GM18526 (cell line): ENCODE measurements around the gene FOXA3.

Experiments
- POLR2A ChIP-seq: IDR thresholded peaks from 3 replicates; pipeline ENCODE4 v1.6.1; 2011; ENCODE audit not compliant: insufficient read length; ENCODE audit errors: extremely low read depth

Gene FOXA3

DNA sequence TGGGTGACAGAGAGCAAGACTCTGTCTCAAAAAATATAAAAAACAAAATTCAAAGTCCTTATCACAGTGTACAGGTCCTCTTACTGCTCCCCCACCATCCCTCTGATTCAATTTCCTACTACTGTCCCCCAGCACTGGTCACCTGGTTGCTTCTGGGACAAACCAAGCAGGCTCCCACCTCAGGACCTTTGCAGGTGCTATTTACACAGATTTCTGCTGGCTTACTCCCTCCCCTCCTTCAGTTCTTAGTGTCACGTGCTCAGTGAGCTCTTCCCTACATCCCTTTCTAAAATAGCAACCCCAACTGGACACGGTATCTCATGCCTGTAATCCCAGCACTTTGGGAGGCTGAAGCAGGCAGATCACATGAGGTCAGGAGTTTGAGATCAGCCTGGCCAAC is 15.8 kb downstream of the FOXA3 start:
- no peak for TF ChIP-seq POLR2A

DNA sequence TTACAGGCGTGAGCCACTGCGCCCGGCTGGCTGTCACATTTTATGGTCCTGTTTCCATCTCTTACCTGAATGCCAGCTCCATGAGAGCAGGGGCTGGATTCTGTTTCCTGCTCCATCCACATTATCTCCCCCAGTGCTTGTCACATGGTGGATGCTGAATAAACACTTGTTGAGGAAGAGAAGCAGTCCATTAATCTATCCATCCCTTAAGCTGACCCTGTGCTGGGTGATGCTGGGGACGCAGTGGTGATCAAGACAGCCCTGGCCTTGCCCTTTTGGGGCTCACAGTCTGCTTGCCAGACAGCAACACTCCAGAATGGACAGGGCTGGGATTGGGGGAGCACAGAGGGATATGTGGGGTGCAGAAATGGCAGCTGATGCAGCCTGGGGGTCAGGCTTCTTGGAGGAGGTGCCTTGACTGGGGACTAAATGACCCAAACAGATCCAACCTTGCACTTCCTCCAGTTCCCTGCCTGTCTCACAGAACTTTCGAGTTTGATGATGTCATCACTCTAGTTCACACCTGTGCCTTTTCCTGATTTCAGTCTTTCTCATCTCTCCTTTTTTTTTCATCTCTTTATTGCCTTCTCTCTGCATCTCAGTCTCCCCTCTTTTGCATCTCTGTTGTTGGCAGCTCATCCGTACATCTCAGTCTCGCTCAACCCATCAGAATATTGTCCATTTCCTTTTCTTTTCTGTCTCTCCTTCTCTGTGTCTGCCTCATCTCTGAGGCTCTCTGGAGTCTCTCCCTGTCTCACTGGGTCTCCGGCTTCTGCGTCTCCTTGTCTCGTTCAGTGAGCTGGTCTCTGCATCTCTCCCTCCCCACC is 17.2 kb downstream of the FOXA3 start:
- no peak for TF ChIP-seq POLR2A

DNA sequence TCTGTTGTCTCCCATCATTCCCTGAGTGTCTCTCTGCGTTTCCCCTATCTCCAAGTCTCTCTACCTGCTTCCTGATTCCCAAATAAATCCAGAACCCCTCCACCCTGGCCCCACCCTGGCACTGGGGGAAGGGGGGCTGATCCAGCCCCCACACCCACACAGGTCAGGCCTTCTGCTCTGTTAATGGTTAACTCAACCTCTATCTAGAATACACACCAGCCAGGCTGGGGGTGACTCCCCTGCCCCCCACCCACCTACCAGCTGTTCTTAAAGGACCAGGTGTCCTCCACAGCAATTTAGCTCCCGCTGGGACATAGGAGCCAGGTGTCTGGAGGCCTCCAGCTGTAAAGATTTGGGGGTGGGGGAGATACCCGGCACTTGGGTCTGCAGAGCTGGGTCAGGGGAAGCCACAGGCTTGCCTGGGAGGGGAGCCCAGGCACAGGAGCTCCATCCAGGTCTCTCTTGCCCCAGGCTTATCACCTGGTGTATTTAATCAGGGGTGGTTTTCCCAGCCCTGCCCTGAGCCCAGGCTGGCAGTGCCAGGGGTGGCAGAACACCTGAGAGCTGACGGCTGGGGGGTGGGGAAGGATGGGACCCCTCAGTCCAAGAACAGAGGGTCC is 17.9 kb downstream of the FOXA3 start:
- TF ChIP-seq POLR2A = no peak

DNA sequence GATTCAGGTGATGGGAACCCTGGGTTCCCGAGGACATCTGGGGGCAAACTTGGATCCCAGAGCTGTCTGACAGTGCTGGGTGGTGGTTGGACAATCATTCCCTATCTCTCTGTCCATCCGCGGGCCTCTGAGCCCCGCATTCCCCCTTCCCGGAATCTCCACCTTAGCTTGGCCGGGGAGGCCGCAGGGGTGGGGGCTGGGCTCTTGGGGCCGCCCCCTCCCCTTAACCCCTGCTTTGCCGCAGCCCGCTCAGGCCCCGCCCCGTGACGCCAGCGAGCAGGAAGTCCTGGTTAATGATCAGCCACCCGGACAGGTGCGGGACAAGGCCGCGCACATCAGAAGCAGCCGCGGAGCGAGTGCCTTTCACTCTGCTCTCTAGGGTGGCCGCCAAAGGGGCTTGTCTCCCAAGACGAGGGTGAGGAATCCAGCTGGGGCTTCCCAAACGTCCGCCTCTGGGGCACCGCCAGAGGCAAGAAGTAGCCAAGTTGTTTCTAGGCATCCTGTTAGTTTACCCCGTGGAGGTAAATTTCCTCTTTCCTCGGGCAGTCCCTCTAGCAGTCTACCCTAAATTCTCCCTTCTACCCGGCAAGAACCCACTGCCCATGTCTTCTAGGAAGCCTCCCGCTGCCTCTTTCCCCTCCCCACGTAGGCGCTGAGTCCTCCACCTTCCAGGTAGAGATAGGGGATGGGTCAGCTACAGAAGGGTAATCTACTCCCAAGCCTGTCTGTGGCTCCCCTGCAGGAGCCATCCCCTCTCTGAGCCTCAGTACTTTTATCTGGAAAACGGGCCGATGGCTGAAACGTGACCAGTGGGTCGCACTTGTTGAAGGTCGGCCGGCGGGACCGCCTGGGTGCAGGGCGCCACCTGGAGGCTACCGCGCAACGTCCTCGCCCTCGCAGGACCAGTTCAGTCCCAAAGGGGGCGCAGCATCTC is 18.8 kb downstream of the FOXA3 start:
- peak; percentile 69 for TF ChIP-seq POLR2A

DNA sequence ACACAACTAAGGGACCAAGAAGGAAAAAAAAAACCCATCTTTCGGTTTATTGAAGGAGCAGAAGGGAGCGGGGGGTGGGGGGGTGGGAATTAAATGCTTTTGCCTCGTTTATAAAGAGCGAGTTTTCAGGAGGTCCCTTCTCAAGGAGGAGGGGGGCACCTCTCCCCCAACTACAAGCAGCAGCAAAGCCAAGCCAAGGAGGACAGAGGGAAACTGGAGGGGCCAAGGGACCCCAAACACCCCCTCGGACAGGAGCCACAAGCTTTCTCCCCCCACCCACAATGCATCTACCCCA is 19.4 kb downstream of the FOXA3 start:
- no peak for TF ChIP-seq POLR2A

DNA sequence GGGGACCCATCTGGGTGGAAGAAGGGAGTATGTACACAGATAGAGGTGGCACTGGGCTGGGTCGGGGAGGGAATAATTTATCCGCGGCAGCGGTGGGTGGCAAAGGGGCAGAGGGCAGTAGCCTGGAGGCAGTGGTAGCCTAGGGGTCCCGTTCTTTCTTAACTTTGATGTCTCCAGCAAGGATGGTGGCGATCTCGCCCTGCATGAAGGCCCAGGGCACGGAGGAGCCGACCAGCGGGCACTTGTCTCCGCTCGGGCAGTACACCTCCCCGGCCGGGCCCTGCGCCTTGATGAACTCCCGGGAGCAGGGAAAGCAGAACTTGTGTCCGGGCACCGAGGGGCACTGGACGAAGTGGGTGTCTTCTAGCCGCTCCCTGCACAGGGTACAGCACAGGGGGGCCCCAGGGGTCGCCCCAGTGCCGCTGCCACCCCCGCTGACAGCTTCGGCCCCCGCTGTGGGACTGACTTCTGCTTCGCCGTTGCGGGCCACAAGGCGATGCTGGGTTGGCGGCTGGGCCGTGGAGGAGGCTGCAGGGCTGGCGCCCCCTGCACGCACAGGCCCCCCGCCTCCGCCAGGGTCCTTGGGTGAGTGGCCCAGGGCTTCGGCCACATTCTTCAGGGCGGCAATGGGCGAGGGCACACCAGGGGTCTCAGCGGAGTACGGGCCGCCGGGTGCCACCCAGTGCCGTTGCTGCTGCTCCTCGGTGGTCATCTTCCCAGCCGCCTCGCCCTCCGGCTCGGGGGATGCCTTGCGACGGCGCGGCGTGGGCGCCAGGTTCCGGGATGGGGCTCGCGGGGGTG is 20.0 kb downstream of the FOXA3 start:
- no peak for TF ChIP-seq POLR2A

DNA sequence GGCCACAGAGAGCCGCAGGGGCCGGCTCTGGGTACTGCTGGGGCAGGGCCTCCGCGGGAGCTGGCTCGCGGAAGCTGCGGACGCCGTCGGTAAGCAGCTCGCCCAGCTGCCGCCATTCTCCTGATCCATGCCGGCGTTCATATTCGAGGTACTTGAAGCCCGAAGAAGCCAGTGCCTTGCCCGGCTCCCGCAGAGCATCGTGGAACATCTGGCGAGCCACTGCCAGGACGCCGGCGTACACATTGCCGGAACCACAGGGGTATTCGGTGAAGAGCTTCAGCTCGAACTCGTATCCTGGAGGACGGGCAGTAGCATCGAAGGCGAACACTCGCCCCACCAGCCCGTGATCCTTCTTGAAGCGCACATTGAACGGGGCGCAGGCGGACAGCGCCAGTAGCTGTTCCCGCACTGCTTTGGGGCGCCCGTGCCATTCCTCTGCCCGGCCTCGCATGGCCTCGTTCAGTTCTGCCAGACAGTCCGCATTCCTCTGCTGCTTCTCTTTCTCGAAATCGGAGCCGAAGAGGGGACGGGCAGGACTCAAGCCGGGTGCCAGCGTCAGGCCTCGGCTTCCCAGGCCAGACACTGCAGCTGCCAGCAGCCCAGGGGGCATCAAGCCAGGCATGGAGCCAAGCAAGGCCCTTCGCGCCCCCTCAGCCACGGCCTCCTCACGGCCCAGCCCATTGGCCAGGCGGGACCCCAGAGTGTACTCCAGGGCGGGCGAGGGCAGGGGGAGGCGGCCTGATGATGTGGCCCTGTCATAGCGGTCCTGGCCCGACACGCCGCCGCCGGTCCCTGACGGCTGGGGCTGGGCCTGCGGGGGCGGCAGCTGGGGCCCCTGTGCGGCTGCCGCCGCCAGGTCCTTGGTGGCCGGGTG is 20.8 kb downstream of the FOXA3 start:
- TF ChIP-seq POLR2A = no peak

DNA sequence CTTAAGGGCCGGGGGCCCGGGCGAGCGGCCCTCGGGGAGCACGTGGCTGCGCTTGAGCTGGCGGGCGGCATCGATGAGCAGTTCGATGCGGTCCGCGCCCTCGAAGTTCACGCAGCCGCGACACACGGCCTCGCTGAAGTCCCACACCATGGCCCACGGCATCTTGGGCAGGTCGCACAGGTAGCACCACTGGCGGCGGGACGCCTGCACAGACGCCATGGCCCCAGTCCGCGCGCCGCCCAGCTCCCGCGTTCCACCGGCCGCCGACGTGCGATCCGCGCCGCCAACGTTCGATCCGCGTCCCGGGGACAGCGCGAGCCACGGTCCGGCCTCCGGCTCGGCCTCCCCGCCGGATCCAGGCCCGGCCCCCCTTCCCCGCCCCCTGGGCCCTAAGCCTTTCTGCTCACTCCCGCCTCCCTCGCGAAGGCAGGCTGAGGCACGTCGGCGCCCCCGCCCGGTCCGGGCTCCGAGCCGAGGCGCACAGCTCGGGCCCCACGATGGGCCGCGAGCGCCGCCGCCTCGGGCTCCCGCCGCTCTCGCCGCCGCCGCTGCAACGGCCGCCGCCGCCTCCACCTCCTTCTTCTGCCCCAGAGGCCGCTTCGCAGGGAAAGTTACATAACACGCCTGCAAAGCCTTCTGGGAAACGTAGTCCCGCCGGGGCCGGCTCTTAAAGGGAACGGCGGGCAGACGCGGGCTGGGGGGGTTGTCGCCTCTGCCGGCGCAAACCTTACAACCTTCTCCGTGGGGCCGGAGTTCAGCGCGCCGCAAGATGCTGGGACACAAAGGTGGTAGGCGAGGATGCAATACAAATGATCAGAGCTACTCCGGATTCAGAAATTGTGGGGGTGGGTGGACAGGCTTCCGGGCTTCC is 21.7 kb downstream of the FOXA3 start, which contains the start of gene IRF2BP1:
Gene IRF2BP1, minus strand, starts transcription at position 586 of the 871 bp plus-strand sequence. Its CDS starts 367 bp downstream, at position 219.
- peak; percentile 55 for TF ChIP-seq POLR2A

DNA sequence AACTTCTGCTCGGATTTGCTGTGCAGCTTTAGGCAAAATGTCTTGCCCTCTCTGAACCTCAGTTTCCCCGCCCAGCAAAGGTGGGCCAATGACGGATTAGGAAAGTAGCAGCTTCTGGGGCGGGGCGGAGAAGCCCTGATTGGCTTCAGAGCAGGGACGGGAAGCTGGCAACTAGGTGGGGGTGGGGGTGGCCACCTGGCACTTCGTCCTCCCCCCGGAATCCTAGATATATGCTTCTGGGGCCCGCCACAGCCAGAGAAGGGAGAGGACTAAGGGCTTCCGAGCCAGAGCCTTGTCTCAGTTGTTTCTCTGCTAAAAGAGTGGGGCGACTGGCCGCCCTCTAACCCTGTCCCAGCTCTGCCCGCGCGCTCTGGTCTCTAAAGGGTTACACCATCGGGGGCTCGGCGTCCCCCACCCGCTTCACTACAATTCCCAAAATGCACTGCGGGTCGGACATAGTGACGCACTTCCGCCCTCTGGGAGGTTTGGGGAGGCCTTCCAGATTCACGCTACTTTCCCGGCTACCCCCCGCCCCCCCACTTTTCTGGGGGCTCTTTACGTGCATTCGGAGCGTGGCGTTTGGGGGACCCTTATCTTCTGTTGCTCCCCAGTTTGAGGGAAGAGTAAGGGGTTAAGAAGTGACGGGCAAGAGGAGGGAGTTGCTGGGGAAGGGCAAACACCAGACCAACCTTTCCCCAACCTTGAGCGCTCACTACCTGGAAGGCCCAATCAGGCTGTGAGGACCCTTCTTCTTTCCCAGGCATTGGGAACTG is 22.5 kb downstream of the FOXA3 start:
- TF ChIP-seq POLR2A = peak; percentile 38

DNA sequence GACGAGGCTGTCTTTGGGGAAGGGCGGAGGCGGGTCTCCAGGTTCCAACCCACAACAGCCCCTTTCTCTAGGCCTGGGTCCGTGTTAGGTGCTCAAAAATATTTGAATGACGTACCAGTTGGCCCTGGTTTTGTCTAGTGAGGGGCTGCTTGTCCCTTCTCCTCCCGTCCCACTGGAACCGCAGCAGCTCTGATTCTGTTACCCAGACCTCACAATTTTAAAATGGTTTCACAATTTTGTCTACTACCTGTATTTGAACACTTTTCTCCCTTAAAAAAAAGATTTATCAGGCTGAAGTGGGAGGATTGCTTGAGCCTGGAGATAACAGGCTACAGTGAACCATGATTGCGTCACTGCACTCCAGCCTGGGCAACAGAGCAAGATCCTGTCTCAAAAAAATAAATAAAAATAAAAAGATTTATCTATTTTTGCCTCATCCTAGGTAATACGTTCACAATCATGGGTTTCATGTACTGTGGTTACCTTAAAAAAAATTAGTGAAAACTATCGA is 23.1 kb downstream of the FOXA3 start:
- TF ChIP-seq POLR2A = no peak

DNA sequence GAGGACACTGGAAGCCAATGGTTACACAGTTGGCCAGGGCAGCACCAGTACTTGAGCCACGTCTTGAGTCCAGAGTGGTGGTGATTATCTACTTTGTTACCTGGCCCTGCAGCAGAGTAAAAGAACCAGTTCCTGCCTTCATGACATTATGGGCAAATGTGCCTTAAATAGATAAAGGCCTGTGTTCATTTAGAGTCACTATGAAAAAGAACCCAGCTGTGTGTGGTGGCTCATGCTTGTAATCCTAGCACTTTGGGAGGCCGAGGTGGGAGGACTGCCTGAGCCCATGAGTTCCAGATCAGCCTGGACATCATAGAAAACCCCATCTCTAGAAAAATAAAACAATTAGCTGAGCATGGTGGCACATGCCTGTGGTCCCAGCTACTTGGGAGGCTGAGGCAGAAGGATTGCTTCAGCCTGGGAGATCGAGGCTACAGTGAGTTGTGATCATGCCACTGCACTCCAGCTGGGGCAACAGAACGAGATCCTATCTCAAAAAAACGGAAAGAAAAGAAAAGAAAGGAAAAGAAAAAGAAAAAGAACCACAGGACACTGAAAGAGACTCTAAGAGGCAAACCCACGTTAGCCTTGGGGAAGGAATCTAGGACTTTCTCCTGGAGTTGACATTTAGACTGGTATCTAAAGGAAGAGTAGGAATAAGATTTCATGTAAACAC is 25.2 kb downstream of the FOXA3 start:
- no peak for TF ChIP-seq POLR2A

DNA sequence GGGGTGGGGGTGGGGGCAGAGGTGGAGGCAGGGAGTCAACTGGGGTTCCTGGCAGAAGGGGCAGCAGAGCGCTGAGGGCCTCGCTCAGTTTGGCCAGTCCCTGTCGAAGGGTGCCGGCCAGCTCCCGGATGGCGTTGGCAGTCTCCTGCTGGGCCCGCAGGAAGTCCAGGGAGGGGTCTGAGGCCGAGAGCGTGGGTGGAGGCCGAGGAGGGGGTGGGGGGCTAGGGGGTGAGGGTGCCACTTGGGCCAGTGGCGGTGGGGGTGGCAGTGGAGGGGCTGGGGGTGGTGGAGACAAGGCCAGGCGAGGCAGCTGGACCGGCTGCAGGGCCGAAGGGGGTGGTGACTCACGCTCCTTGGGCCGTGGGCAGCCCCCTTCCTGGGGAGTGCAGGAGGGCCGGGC is 26.8 kb downstream of the FOXA3 start:
- no peak for TF ChIP-seq POLR2A
